Measurements from ENCODE around the gene CLCNKA. TPM values are rescaled to one million over a fixed set of nuclear protein-coding genes. Genes with fewer than 3 reads are reported as not detected.
"Not testable (repeated sequence)": the region's sequence is repeated elsewhere in the genome, so short reads cannot be mapped to it uniquely, and the experiment has no call there.

Gene CLCNKA
- total RNA-seq, 2 donors from 2014 or later, result 0.20 TPM; not detected in 1

DNA sequence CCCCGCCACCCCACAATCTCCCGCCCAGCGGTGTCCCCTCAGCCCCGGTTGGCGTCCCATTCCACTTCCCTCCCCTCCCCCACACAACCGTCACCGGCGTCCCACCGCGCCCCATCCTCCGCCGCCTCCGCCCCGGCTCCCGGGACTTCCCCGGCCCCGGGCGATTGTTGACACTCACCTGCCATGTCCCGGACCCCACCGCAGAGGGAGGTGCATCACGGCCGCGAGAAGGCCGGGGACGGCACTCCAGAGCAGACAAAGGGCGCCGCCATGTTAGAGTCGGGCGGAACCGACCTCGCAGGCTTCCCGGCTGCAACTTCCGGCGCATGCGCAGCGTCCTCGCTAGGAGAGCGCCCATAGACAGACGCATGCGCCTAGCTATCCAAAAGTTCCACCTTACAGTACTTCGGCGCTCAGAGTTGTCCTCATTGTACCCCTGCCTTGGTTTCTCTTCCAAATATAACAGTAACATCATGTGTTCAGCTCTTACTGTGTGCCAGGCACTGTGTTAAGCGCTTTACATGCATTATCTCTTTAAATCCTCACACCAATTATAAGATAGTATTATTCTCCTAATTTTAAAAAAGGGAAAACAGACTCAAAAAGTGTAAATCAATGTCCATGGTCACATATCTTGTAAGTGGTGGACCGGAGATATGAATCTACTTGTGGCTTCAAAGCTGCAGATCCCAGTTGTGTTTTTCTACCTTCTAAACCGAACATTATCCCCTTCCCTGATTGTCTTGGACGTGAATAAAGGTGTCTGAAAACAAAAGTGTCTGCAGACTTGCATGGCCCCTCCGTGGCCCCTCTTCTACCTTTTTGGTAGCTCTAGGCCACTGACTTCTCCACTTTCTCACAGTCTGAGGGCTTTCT lies 45.8 kb upstream of the CLCNKA start, which contains the start of gene ZBTB17:
ZBTB17 (minus strand) TSS at position 297 of the 876 bp plus-strand sequence. CDS start 27,606 bp downstream, outside the sequence.
- Histone ChIP-seq H3K36me3 (peaks cover 14% of the 10 kb centered on the region), H3K9me3 (no peaks in the 10 kb centered on the region), H3K4me1 (peaks cover 0 to 17% of the 10 kb centered on the region in 2 donors), H3K27me3 (no peaks in the 10 kb centered on the region), H3K4me3 (peak within 1 kb of the TSS; percentile 93 to 95), H3K27ac (peak within 1 kb of the TSS; percentile 84 to 88)
- TF ChIP-seq, protein P1, sequence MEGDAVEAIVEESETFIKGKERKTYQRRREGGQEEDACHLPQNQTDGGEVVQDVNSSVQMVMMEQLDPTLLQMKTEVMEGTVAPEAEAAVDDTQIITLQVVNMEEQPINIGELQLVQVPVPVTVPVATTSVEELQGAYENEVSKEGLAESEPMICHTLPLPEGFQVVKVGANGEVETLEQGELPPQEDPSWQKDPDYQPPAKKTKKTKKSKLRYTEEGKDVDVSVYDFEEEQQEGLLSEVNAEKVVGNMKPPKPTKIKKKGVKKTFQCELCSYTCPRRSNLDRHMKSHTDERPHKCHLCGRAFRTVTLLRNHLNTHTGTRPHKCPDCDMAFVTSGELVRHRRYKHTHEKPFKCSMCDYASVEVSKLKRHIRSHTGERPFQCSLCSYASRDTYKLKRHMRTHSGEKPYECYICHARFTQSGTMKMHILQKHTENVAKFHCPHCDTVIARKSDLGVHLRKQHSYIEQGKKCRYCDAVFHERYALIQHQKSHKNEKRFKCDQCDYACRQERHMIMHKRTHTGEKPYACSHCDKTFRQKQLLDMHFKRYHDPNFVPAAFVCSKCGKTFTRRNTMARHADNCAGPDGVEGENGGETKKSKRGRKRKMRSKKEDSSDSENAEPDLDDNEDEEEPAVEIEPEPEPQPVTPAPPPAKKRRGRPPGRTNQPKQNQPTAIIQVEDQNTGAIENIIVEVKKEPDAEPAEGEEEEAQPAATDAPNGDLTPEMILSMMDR (IDR thresholded peaks at IDR 0.05), result peak in 1 of 2 donors; percentile 6
- DNase-seq (ENCODE audit: low spot score), result peak; percentile 92

DNA sequence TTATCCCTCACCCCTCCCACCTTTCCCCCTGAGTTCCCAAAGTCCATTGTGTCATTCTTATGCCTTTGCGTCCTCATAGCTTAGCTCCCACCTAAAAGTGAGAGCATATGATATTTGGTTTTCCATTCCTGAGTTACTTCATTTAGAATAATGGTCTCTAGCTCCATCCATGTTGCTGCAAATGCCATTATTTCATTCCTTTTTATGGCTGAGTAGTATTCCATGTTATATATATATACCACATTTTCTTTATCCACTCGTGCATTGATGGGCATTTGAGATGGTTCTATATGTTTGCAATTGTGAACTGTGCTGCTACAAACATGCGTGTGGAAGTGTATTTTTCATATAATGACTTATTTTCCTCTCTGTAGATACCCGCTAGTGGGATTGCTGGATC lies 43.9 kb upstream of the CLCNKA start:
- not testable (repeated sequence) for DNase-seq (ENCODE audit: low spot score); H3K4me3 ChIP-seq; H3K9me3 ChIP-seq; H3K36me3 ChIP-seq; H3K27ac ChIP-seq; H3K27me3 ChIP-seq
- H3K4me1 ChIP-seq, result peaks cover 0 to 17% of the 10 kb centered on the region in 2 donors

DNA sequence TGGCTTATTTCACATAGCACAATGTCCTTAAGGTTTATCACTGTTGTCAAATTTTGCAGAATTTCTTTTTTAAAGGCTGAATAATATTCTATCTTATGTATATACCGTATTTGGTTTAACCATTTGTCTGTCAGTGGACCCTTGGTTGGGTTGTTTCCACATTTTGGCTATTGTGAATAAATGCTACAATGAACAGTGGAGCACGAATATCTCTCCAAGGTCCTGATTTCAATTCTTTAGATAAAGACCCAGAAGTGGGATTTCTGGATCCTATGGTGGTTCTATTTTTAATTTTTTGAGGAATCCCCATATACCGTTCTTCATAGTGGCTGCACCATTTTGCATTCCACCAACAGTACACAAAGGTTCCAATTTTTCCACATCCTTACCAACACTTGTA lies 40.2 kb upstream of the CLCNKA start:
- no peaks in the 10 kb centered on the region for H3K36me3 ChIP-seq
- H3K27ac ChIP-seq, result no peak overlapping the region
- H3K4me3 ChIP-seq, result no peak overlapping the region
- no peak for DNase-seq (ENCODE audit: low spot score)
- TF ChIP-seq, protein P1 (IDR thresholded peaks at IDR 0.05), result no peak
- H3K4me1 ChIP-seq, result no peaks in the 10 kb centered on the region
- H3K9me3 ChIP-seq, result no peaks in the 10 kb centered on the region
- no peaks in the 10 kb centered on the region for H3K27me3 ChIP-seq

DNA sequence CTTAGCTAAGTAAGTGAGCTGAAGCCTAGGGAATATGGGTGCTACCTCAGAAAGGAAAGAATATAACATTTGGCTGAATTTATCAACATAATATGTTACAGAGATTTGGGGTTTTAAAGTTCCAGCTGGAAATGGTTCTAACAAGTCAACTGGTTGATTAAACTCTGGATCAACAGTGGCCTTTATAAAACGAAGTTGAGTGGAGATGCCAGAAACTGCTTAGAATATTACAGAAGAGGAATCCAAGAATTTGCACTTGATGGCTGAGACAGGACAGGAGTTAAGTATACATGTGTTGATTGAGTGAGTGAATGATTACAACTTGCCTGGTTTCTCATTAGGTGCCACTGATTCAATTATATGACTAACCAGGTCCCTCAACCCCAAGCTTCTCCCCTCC lies 38.6 kb upstream of the CLCNKA start:
- H3K27me3 ChIP-seq, result no peaks in the 10 kb centered on the region
- no peaks in the 10 kb centered on the region for H3K36me3 ChIP-seq
- H3K4me3 ChIP-seq, result no peak overlapping the region
- no peaks in the 10 kb centered on the region for H3K9me3 ChIP-seq
- H3K27ac ChIP-seq, result no peak overlapping the region
- DNase-seq (ENCODE audit: low spot score), result no peak
- TF ChIP-seq, protein P1 (IDR thresholded peaks at IDR 0.05), result no peak
- H3K4me1 ChIP-seq, result no peaks in the 10 kb centered on the region

DNA sequence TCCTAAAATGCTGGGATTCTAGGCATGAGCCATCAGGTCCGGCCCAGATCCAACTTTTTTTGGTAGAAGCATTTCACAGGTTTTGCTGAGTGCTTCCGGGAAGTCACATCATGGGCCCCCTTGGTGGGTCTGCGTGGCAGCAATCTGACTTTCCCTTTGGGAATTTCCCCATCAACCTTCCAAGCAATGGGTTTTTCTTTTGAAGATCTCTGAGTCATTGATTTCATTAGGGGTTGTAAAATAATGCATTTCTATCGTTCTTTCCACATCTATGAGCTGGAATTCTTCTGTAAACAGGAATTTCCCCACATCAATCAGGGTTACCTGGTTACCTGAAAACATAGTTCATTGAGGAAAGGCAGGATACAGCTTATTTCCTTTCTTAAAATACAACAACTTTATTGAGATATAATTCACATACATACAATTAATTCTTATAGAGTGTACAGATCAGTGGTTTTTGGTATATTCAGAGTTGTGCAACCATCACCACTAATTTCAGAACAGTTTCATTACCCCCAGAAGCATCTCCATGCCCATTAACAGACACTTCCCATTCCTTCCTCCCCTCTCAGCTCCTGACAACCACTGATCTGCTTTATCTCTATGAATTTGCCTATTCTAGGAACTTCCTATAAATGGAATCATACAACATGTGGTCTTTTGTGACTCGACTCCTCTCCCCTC lies 36.1 kb upstream of the CLCNKA start:
- no peak for DNase-seq (ENCODE audit: low spot score)
- H3K27me3 ChIP-seq, result no peaks in the 10 kb centered on the region
- no peaks in the 10 kb centered on the region for H3K9me3 ChIP-seq
- H3K4me3 ChIP-seq, result no peak overlapping the region
- no peak overlapping the region for H3K27ac ChIP-seq
- no peaks in the 10 kb centered on the region for H3K36me3 ChIP-seq
- TF ChIP-seq, protein P1 (IDR thresholded peaks at IDR 0.05), result no peak
- no peaks in the 10 kb centered on the region for H3K4me1 ChIP-seq
